Tibial artery (tissue), 4 donors: ENCODE results near the gene OTUD5.
A peak's percentile ranks its signal among the peaks of the same experiment; 100 is the strongest.

ENCODE experiments used
- DNase-seq, 2 donors: peaks; one replicate each; pipeline ENCODE4 v3.0.0-alpha.2; 2019
- H3K27ac ChIP-seq, 2 donors: fragments of 200-600 bp; sonication (generic) in 1 of 2; 1 replicate in 1 of 2; 2 replicates in 1 of 2; pipeline ENCODE4 v1.5.1; 2018 to 2019; ENCODE audit warnings: mild to moderate bottlenecking in 1 of 2
- H3K27me3 ChIP-seq, 2 donors: fragments of 200-600 bp; sonication (generic) in 1 of 2; one replicate each; pipeline versions ENCODE4 v1.5.1 to v1.6.0; 2016 to 2019
- H3K36me3 ChIP-seq, 3 donors: fragments of 200-600 bp; sonication (generic) in 2 of 3; one replicate each; pipeline ENCODE4 v1.5.1; 2016 to 2019; ENCODE audit warnings: mild to moderate bottlenecking in 2 of 3
- H3K4me1 ChIP-seq, 4 donors: fragments of 200-600 bp; sonication (generic) in 2 of 4; 1 replicate in 3 of 4; 2 replicates in 1 of 4; pipeline ENCODE4 v1.5.1; 2016 to 2019
- H3K4me3 ChIP-seq, 2 donors: fragments of 200-600 bp; sonication (generic) in 1 of 2; 1 replicate in 1 of 2; 2 replicates in 1 of 2; pipeline ENCODE4 v1.5.1; 2018 to 2019; ENCODE audit warnings: mild to moderate bottlenecking in 2 of 2
- H3K9me3 ChIP-seq, 3 donors: fragments of 200-600 bp; sonication (generic) in 1 of 3; one replicate each; pipeline ENCODE4 v1.5.1; 2016 to 2019
- intact Hi-C: fragments of 100-400 bp; cut with DNase I; formaldehyde crosslinking; loops from one replicate; pipeline ENCODE4 v1.15.0; 2023; ENCODE audit warnings: low total_unique reads
- TF ChIP-seq, protein P1 (sequence below), 2 experiments: fragments of 200-600 bp in 1 of 2; fragments of 450-650 bp in 1 of 2; IDR thresholded peaks; one replicate each; pipeline ENCODE4 v1.5.1; 2017 to 2019; ENCODE audit warnings: antibody characterized with exemption in 2 of 2, mild to moderate bottlenecking in 1 of 2, moderate library complexity in 1 of 2

The OTUD5 gene

GRCh38 chrX:48924270-48924669 is 33.1 kb downstream of the OTUD5 start:
- H3K36me3 ChIP-seq = peaks cover 7 to 47% (median 19%) of the 10 kb centered on the region in 3 donors
- H3K4me1 ChIP-seq = peaks cover 0 to 12% (median 4%) of the 10 kb centered on the region in 4 donors
- intact Hi-C loops = no loop called here
- no peak overlapping the region for H3K27ac ChIP-seq
- DNase-seq = no peak
- no peaks in the 10 kb centered on the region for H3K9me3 ChIP-seq
- no peaks in the 10 kb centered on the region for H3K27me3 ChIP-seq
- TF ChIP-seq, protein P1, sequence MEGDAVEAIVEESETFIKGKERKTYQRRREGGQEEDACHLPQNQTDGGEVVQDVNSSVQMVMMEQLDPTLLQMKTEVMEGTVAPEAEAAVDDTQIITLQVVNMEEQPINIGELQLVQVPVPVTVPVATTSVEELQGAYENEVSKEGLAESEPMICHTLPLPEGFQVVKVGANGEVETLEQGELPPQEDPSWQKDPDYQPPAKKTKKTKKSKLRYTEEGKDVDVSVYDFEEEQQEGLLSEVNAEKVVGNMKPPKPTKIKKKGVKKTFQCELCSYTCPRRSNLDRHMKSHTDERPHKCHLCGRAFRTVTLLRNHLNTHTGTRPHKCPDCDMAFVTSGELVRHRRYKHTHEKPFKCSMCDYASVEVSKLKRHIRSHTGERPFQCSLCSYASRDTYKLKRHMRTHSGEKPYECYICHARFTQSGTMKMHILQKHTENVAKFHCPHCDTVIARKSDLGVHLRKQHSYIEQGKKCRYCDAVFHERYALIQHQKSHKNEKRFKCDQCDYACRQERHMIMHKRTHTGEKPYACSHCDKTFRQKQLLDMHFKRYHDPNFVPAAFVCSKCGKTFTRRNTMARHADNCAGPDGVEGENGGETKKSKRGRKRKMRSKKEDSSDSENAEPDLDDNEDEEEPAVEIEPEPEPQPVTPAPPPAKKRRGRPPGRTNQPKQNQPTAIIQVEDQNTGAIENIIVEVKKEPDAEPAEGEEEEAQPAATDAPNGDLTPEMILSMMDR (IDR thresholded peaks at IDR 0.05) = no peak
- no peak overlapping the region for H3K4me3 ChIP-seq

DNA sequence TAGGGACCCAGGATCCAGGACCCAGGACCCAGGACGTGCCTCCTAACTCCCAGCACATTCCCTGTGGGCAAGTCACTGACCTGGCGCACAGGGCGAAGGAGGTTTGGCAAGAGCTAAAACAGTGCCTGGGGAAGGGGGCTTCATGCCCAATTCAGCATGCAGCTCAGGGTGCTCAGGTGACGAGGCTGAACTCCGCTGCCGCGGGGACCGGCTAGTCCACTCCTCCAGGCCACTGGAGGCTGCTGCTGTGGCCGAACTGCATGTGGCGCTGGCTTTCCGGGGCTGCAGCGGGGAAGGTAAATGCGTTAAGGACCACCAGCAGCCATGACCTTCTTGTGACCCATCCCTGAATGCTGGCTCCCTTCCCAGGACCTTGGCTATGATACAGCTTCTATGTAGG is 33.6 kb downstream of the OTUD5 start:
- no peaks in the 10 kb centered on the region for H3K27me3 ChIP-seq
- intact Hi-C loops = no loop called here
- peaks cover 0 to 12% (median 4%) of the 10 kb centered on the region in 4 donors for H3K4me1 ChIP-seq
- peaks cover 7 to 47% (median 19%) of the 10 kb centered on the region in 3 donors for H3K36me3 ChIP-seq
- TF ChIP-seq, protein P1 (IDR thresholded peaks at IDR 0.05) = no peak
- H3K4me3 ChIP-seq = no peak overlapping the region
- H3K9me3 ChIP-seq = no peaks in the 10 kb centered on the region
- DNase-seq = no peak
- H3K27ac ChIP-seq = no peak overlapping the region

DNA sequence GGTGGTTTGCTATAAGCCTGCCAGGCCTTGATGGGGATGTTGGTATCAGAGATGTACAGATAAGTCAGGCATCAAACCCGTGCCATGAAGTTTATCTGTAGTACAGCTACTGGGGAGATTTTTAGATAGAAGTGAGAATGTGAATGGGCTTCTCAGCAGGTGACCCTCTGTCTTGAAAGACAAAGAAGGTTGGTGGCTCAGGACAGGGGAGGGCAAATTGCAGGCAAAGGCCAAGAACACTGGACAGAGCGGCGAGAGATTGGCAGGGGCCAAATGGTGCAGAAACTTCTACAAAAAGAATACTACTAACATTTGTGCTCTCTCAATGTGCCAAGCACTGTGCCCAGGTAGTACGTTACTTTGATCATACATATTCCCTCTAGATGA is 36.7 kb downstream of the OTUD5 start:
- Histone ChIP-seq H3K4me3 (no peak overlapping the region), H3K27ac (no peak overlapping the region), H3K36me3 (peaks cover 5 to 38% (median 19%) of the 10 kb centered on the region in 3 donors), H3K9me3 (no peaks in the 10 kb centered on the region), H3K27me3 (no peaks in the 10 kb centered on the region), H3K4me1 (peaks cover 0 to 26% (median 4%) of the 10 kb centered on the region in 4 donors)
- TF ChIP-seq, protein P1 (IDR thresholded peaks at IDR 0.05) = no peak
- no peak for DNase-seq
- intact Hi-C loops = no loop called here

GRCh38 chrX:48919947-48920717 is 37.3 kb downstream of the OTUD5 start:
- peaks cover 0 to 26% (median 4%) of the 10 kb centered on the region in 4 donors for H3K4me1 ChIP-seq
- H3K36me3 ChIP-seq = peaks cover 0 to 33% (median 19%) of the 10 kb centered on the region in 3 donors
- peak overlapping the region; percentile 91 to 96 for H3K27ac ChIP-seq
- no peak for DNase-seq
- TF ChIP-seq, protein P1 (IDR thresholded peaks at IDR 0.05) = no peak
- no peaks in the 10 kb centered on the region for H3K27me3 ChIP-seq
- peak overlapping the region in 1 of 2 donors; percentile 67 for H3K4me3 ChIP-seq
- H3K9me3 ChIP-seq = no peaks in the 10 kb centered on the region
- intact Hi-C loops = no loop called here

GRCh38 chrX:48919360-48919841 is 38.0 kb downstream of the OTUD5 start:
- intact Hi-C loops = no loop called here
- peaks cover 0 to 26% (median 4%) of the 10 kb centered on the region in 4 donors for H3K4me1 ChIP-seq

More at GRCh38 chrX:48919360-48919841, 38.0 kb downstream of the OTUD5 start:
- TF ChIP-seq, protein P1 (IDR thresholded peaks at IDR 0.05) = no peak
- Histone ChIP-seq H3K9me3 (no peaks in the 10 kb centered on the region), H3K36me3 (peaks cover 0 to 29% (median 19%) of the 10 kb centered on the region in 3 donors), H3K4me3 (peak overlapping the region; percentile 67 to 74), H3K27ac (peak overlapping the region; percentile 91 to 96), H3K27me3 (no peaks in the 10 kb centered on the region)
- no peak for DNase-seq
